HepG2 (cell line): ENCODE results near the gene SMAD3. TPM values are rescaled to one million over a fixed set of nuclear protein-coding genes. Genes with fewer than 3 reads are reported as not detected.

Source experiments
- NR3C1 ChIP-seq: sonication (generic); formaldehyde crosslinking; IDR thresholded peaks from 2 replicates; pipeline ENCODE4 v1.4.0; 2020; ENCODE audit warnings: missing genetic modification reagents
- PLRG1 ChIP-seq: fragments of 450-650 bp; conservative IDR thresholded peaks from 2 replicates; pipeline ENCODE4 v1.6.1; 2016
- RFXANK ChIP-seq: IDR thresholded peaks from 2 replicates; pipeline ENCODE4 v1.6.1; 2016
- RXRB ChIP-seq: IDR thresholded peaks from 2 replicates; pipeline ENCODE4 v1.6.1; 2016; ENCODE audit warnings: borderline replicate concordance, missing genetic modification reagents, missing compliant biosample characterization
- SETDB1 ChIP-seq: sonication (generic); formaldehyde crosslinking; IDR thresholded peaks from 2 replicates; pipeline ENCODE4 v1.5.1; 2020; ENCODE audit warnings: missing genetic modification reagents, mild to moderate bottlenecking, borderline replicate concordance
- ZNF143 ChIP-seq: sonication (generic); formaldehyde crosslinking; IDR thresholded peaks from 2 replicates; pipeline ENCODE4 v1.4.0; 2020; ENCODE audit warnings: missing genetic modification reagents
- ZNF644 ChIP-seq: IDR thresholded peaks from 2 replicates; pipeline ENCODE4 v1.6.1; 2016; ENCODE audit warnings: low read depth
- ZNF710 ChIP-seq: sonication (generic); formaldehyde crosslinking; IDR thresholded peaks from 2 replicates; pipeline ENCODE4 v1.5.0; 2020; ENCODE audit warnings: mild to moderate bottlenecking, missing genetic modification reagents, borderline replicate concordance
- ZNF776 ChIP-seq: sonication (generic); formaldehyde crosslinking; IDR thresholded peaks from 2 replicates; pipeline ENCODE4 v1.4.0; 2020; ENCODE audit warnings: mild to moderate bottlenecking, missing genetic modification reagents
- polyA plus RNA-seq, 8 experiments: library from polyadenylated mRNA; depleted of rRNA in 3 of 8; stranded (reverse) in 7 of 8; unstranded in 1 of 8; fragments of >200 nt; fragmentation: Illumina TruSeq in 4 of 8; extraction: Trizol in 4 of 8; gene quantifications; 2 replicates each; pipeline versions ENCODE4 v1.2.1 to v1.2.3, GENCODE V29; 2011 to 2016; ENCODE audit warnings: low read depth in 4 of 8, missing spikeins in 1 of 8, mixed read lengths in 1 of 8; ENCODE audit not compliant: insufficient read depth in 1 of 8
- total RNA-seq, 5 experiments: library from RNA; depleted of rRNA; stranded (reverse); fragments of >200 nt; fragmentation: Illumina TruSeq; extraction: Trizol; gene quantifications; 2 replicates each; pipeline ENCODE4 v1.2.3, GENCODE V29; 2016; ENCODE audit warnings: low read depth in 1 of 5
- TF ChIP-seq, protein P1 (sequence below): sonication (generic); formaldehyde crosslinking; IDR thresholded peaks from 2 replicates; pipeline ENCODE4 v1.4.0; 2020; ENCODE audit warnings: missing genetic modification reagents
- TF ChIP-seq, protein P2 (sequence below): sonication (generic); formaldehyde crosslinking; IDR thresholded peaks from 2 replicates; pipeline ENCODE4 v1.4.0; 2020; ENCODE audit warnings: mild to moderate bottlenecking, missing genetic modification reagents
- TF ChIP-seq, protein P3 (sequence below): sonication (generic); formaldehyde crosslinking; IDR thresholded peaks from 2 replicates; pipeline ENCODE4 v1.4.0; 2020; ENCODE audit warnings: missing genetic modification reagents
- TF ChIP-seq, protein P4 (sequence below): IDR thresholded peaks from 2 replicates; pipeline ENCODE4 v1.6.1; 2018; ENCODE audit warnings: missing genetic modification reagents

Gene SMAD3
- total and polyA plus RNA-seq, 2 of the 13 experiments (the other 11 are each of a cell fraction or from before 2014, with no cell fraction given), result 8.6 to 56.3 TPM

DNA sequence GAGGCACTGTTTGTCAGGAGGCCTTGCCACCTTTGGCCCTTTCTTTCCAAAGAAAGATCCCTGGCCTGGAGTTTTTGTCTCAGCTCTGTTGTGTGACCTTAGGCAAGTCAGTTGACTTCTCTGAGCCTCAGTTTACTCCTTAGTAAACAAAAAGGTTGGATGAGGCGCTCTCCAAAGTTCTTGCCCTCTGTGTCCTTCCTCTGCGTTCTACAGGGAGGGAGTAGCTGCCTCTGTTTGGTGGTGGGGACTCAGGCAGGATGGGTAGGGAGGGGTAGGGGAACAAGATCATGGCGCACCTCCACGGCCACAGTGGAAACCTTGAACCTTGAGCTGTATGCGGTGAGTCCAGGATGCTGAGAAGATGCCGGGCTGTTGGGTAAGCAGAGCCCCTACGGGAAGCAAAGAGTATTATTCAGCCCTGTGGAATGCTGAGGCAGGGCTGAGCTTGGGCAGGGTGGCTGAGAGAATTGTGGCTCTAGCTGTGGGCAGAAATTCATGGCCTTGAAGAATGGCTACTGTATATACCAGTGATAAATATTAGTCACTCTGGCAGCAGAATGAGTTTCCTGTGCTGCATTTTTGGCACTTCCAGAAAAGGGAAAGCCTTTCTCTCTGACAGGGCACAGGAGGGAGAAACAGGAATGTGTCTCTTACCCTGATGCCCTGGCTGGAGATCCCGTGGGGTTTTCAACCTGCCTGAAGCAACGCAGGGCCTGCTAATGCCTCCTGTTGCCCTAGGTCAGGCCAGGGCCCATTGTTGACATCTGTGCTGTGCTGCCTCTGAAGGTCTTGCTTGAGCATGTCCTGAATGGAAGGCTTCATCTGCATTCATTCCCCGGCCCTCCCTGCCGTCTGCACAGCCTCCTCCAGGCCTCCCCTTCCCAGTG lies 39.9 kb downstream of the SMAD3 start (continued):
- TF ChIP-seq ZNF710 (peak; percentile 67; the same call in 1 of the 2 replicates), ZNF776 (CRISPR knock-in tag) (no peak), SETDB1 (CRISPR knock-in tag) (no peak), NR3C1 (no peak), ZNF143 (CRISPR knock-in tag) (peak; percentile 68), ZNF644 (peak; percentile 97), PLRG1 (no peak), RFXANK (CRISPR knock-in tag) (0 out of 2 replicates have a peak, but pooled peaks have one; percentile 21), RXRB (CRISPR knock-in tag) (peak; percentile 85)
- TF ChIP-seq, protein P1, sequence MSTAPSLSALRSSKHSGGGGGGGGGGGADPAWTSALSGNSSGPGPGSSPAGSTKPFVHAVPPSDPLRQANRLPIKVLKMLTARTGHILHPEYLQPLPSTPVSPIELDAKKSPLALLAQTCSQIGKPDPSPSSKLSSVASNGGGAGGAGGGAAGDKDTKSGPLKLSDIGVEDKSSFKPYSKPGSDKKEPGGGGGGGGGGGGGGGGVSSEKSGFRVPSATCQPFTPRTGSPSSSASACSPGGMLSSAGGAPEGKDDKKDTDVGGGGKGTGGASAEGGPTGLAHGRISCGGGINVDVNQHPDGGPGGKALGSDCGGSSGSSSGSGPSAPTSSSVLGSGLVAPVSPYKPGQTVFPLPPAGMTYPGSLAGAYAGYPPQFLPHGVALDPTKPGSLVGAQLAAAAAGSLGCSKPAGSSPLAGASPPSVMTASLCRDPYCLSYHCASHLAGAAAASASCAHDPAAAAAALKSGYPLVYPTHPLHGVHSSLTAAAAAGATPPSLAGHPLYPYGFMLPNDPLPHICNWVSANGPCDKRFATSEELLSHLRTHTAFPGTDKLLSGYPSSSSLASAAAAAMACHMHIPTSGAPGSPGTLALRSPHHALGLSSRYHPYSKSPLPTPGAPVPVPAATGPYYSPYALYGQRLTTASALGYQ, result peak; percentile 49; the same call in 1 of the 2 replicates
- TF ChIP-seq, protein P2, sequence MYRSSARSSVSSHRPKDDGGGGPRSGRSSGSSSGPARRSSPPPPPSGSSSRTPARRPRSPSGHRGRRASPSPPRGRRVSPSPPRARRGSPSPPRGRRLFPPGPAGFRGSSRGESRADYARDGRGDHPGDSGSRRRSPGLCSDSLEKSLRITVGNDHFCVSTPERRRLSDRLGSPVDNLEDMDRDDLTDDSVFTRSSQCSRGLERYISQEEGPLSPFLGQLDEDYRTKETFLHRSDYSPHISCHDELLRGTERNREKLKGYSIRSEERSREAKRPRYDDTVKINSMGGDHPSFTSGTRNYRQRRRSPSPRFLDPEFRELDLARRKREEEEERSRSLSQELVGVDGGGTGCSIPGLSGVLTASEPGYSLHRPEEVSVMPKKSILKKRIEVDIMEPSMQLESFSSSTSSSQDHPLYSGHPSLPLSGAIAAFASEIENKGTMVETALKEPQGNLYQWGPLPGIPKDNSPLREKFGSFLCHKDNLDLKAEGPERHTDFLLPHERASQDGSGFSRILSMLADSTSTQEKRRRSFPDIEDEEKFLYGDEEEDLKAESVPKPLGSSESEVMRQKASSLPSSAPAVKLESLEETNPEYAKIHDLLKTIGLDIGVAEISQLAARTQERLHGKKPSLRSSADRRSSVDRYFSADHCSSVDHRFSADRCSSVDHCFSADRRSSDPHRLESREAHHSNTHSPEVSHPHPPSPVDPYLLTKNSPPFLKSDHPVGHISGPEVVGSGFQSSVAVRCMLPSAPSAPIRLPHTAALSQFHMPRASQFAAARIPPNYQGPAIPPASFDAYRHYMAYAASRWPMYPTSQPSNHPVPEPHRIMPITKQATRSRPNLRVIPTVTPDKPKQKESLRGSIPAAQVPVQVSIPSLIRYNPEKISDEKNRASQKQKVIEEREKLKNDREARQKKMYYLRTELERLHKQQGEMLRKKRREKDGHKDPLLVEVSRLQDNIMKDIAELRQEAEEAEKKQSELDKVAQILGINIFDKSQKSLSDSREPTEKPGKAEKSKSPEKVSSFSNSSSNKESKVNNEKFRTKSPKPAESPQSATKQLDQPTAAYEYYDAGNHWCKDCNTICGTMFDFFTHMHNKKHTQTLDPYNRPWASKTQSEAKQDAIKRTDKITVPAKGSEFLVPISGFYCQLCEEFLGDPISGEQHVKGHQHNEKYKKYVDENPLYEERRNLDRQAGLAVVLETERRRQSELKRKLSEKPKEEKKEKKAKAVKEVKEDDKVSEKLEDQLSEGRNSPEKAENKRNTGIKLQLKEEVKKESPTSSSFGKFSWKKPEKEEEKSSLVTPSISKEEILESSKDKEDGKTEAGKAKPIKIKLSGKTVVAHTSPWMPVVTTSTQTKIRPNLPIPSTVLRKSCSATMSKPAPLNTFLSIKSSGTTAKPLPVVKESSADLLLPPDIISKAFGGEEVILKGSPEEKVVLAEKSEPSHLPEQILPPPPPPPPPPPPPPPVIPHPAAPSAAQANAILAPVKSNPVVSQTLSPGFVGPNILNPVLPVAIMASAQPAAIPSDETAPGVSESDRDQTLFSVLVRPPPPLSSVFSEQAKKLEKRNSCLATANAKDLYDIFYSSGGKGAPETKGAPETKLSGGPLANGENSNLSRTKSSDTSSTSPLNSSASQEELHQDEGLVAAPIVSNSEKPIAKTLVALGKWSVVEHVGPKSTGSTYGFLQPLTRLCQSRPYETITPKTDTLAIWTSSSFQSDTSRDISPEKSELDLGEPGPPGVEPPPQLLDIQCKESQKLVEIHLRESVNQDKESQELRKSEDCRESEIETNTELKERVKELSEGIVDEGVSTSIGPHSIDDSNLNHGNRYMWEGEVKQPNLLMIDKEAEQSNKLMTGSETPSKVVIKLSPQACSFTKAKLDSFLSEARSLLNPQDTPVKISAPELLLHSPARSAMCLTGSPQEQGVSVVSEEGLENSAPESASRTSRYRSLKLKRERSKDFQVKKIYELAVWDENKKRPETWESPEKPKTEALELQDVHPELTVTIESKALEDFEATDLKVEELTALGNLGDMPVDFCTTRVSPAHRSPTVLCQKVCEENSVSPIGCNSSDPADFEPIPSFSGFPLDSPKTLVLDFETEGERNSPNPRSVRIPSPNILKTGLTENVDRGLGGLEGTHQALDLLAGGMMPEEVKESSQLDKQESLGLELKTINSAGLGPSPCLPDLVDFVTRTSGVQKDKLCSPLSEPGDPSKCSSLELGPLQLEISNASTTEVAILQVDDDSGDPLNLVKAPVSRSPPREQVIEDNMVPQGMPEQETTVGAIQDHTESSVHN, result 0 out of 2 replicates have a peak, but pooled peaks have one; percentile 10
- TF ChIP-seq, protein P3, sequence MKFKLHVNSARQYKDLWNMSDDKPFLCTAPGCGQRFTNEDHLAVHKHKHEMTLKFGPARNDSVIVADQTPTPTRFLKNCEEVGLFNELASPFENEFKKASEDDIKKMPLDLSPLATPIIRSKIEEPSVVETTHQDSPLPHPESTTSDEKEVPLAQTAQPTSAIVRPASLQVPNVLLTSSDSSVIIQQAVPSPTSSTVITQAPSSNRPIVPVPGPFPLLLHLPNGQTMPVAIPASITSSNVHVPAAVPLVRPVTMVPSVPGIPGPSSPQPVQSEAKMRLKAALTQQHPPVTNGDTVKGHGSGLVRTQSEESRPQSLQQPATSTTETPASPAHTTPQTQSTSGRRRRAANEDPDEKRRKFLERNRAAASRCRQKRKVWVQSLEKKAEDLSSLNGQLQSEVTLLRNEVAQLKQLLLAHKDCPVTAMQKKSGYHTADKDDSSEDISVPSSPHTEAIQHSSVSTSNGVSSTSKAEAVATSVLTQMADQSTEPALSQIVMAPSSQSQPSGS (CRISPR knock-in tag), result peak; percentile 57; the same call in 1 of the 2 replicates
- TF ChIP-seq, protein P4, sequence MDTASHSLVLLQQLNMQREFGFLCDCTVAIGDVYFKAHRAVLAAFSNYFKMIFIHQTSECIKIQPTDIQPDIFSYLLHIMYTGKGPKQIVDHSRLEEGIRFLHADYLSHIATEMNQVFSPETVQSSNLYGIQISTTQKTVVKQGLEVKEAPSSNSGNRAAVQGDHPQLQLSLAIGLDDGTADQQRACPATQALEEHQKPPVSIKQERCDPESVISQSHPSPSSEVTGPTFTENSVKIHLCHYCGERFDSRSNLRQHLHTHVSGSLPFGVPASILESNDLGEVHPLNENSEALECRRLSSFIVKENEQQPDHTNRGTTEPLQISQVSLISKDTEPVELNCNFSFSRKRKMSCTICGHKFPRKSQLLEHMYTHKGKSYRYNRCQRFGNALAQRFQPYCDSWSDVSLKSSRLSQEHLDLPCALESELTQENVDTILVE (CRISPR knock-in tag), result peak; percentile 73
